BJ (cell line): ENCODE data around the gene HIVEP2. TPM values are rescaled to one million over a fixed set of nuclear protein-coding genes. Genes with fewer than 3 reads are reported as not detected.

Source experiments
- CTCF ChIA-PET: fragments of 350-600 bp; formaldehyde crosslinking; extraction: SDS; loops from one replicate; lab custom pipeline; 2021; ENCODE audit warnings: antibody characterized with exemption, inconsistent platforms; lab: Yijun Ruan, JAX
- POLR2A ChIA-PET: fragments of 300-600 bp; sonication (Branson Sonifier 250); formaldehyde crosslinking; extraction: SDS; loops from one replicate; lab custom pipeline; 2021; ENCODE audit warnings: antibody characterized with exemption; lab: Charles Lee
- DNase-seq: peaks from one replicate; pipeline ENCODE4 v3.0.0-alpha.2; 2011; ENCODE audit warnings: low read depth
- H3K27me3 ChIP-seq: 2 replicates; pipeline ENCODE4 v1.6.0; 2011; ENCODE audit warnings: low read length; ENCODE audit not compliant: control insufficient read depth, insufficient read depth
- H3K36me3 ChIP-seq: 2 replicates; pipeline ENCODE4 v1.5.1; 2011; ENCODE audit warnings: low read length; ENCODE audit not compliant: control insufficient read depth, insufficient read depth
- H3K4me3 ChIP-seq: 2 replicates; pipeline ENCODE4 v1.5.1; 2011; ENCODE audit warnings: low read depth, mild to moderate bottlenecking, control low read depth, low read length
- polyA plus RNA-seq: library from polyadenylated mRNA; depleted of rRNA; stranded (reverse); fragments of >200 nt; gene quantifications from 2 replicates; pipeline ENCODE4 v1.2.3, GENCODE V29; 2011
- TF ChIP-seq, protein P1 (sequence below): IDR thresholded peaks from 2 replicates; pipeline ENCODE4 v1.5.1; 2011; ENCODE audit warnings: low read depth, mild to moderate bottlenecking, control low read depth, inconsistent platforms, low read length, moderate library complexity; ENCODE audit not compliant: insufficient read depth

The HIVEP2 gene
- polyA plus RNA-seq, 1 experiment = 3.7 TPM

DNA sequence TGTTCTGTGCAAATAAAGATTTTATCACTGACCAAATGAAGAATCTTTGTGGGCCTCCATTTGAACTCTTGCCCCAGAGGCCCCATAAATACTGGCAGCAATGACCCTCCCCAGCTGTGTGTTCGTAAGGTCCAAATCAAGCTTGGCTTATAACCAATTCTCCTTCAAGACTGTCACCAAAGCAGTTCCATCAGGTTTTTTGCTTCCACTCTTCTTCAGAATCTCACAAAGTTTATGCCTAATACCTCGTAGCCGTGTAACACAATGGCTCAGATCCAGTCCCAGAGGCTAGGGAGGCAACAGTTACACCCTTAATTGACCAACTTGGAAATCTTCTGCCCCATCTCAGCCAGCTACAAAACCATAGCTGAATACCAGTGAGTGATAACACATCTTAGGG, 120.5 kb downstream of the HIVEP2 start:
- H3K4me3 ChIP-seq = no peak overlapping the region
- DNase-seq = no peak
- TF ChIP-seq, protein P1, sequence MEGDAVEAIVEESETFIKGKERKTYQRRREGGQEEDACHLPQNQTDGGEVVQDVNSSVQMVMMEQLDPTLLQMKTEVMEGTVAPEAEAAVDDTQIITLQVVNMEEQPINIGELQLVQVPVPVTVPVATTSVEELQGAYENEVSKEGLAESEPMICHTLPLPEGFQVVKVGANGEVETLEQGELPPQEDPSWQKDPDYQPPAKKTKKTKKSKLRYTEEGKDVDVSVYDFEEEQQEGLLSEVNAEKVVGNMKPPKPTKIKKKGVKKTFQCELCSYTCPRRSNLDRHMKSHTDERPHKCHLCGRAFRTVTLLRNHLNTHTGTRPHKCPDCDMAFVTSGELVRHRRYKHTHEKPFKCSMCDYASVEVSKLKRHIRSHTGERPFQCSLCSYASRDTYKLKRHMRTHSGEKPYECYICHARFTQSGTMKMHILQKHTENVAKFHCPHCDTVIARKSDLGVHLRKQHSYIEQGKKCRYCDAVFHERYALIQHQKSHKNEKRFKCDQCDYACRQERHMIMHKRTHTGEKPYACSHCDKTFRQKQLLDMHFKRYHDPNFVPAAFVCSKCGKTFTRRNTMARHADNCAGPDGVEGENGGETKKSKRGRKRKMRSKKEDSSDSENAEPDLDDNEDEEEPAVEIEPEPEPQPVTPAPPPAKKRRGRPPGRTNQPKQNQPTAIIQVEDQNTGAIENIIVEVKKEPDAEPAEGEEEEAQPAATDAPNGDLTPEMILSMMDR = no peak
- POLR2A ChIA-PET = no interaction called here
- no peaks in the 10 kb centered on the region for H3K27me3 ChIP-seq
- H3K36me3 ChIP-seq = no peaks in the 10 kb centered on the region
- CTCF ChIA-PET = interaction anchor here (1.0 kb wide), 1 partner anchor 13 kb away, joined by 3 read pairs; no protein-coding TSS in a partner anchor

DNA sequence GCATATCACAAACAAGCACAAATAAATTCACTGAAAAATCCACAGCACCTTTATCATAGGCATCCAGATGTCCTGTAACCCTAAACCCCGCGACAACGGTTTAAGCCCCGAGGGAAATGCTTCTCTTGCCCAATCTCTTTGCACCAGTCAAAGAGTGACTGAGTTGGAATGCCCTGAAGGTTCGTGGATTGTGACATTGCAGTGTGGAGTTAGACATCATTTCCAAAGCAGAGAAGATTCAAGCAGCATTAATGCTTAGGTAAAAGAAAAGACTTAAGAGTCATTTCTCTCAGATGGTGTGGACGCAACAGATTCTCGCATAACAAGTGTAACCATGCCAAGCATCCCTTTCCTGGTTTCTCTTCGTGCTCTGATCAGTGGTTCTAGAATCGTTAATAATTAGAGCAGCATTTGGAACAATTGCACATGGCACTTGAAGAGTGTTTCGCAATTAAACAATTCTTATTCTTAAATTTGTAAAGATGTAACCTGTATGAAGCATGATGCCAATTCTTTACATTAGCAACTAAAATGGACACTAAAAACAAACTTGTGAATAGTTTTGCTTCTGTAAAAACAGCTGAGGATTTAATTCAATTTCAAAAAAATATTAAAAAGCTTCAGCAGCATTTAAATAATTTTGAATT, 121.6 kb downstream of the HIVEP2 start:
- TF ChIP-seq, protein P1 = no peak
- CTCF ChIA-PET = interaction anchor here (1.0 kb wide), 1 partner anchor 12 kb away, joined by 3 read pairs; no protein-coding TSS in a partner anchor
- Histone ChIP-seq H3K36me3 (no peaks in the 10 kb centered on the region), H3K27me3 (no peaks in the 10 kb centered on the region), H3K4me3 (no peak overlapping the region)
- no peak for DNase-seq
- POLR2A ChIA-PET = no interaction called here

DNA sequence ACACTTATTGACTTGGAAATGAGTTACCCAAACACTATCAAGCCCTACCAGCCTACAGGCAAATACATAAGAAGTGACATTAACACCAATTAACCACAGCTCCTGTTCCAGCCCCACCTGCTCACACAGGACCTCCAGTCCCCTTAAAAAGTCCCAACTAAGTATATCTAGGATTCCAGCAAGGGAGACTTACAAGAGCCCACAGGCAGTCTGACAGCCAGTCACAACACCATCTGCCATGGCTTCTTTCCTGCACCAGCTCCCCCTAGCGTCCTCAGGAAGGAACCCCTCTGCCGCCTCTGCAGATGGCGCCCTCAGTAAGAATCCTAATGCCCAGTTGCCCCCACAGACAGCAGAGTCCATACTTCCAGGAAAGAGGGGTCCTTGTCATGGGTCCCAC, 122.1 kb downstream of the HIVEP2 start:
- POLR2A ChIA-PET = no interaction called here

DNA sequence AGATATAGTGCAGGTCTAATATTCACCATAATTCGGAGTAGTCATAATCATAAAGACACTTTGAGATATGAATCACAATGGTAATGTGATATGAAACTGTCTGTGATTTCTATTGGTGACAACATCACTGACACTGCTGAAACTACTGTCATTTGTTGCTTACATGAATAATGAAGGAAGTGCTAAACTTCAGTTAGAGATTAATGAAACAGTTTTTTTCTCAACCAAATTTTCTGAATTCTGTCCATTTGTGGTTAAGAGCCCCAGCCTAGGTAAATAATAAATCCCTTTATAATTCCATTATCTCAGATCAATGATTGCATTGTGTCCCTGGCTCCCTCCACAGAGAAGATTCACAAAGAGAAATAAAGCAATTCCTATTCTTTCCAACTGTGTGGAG, 122.6 kb downstream of the HIVEP2 start:
- Histone ChIP-seq H3K36me3 (no peaks in the 10 kb centered on the region), H3K4me3 (no peak overlapping the region), H3K27me3 (no peaks in the 10 kb centered on the region)
- ChIA-PET CTCF (no interaction called here), POLR2A (no interaction called here)
- DNase-seq = no peak
- TF ChIP-seq, protein P1 = no peak

More for the DNA sequence above, 122.1 kb downstream of the HIVEP2 start:
- Histone ChIP-seq H3K4me3 (no peak overlapping the region), H3K36me3 (no peaks in the 10 kb centered on the region), H3K27me3 (no peaks in the 10 kb centered on the region)
- no peak for DNase-seq
- CTCF ChIA-PET = no interaction called here
- TF ChIP-seq, protein P1 = no peak

DNA sequence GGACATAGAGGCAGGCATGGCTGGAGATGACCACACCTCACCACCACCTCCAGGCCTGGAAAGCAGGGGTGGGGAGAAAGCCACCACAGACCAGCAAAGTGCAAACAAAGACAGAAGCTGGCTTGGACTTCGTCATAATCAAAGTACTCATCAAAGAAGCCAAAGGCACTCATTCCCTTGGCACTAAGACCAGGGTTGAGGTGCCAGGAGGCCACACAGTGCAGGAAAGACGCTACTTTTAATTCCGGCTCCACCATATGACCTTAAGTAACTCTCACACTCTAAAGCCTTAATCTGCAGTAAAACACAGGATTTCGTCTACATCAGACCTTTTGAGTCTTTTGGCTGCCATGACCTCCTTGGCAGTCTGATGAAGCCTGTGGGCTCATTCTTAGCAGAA, 123.1 kb downstream of the HIVEP2 start:
- Histone ChIP-seq H3K4me3 (no peak overlapping the region), H3K27me3 (no peaks in the 10 kb centered on the region), H3K36me3 (no peaks in the 10 kb centered on the region)
- ChIA-PET POLR2A (no interaction called here), CTCF (no interaction called here)
- no peak for DNase-seq
- TF ChIP-seq, protein P1 = no peak
